Activated CD4-positive, alpha-beta T cell treated with anti-CD3 and anti-CD28 coated beads, Interleukin-2, amount 50 U/mL, for 24 hours (primary cell): Measurements from ENCODE around the gene DHX34.
"Not testable (repeated sequence)": the region's sequence is repeated elsewhere in the genome, so short reads cannot be mapped to it uniquely, and the experiment has no call there.

ENCODE experiments used
- DNase-seq, 2 donors: peaks; one replicate each; pipeline ENCODE4 v3.0.0-alpha.2; 2020; ENCODE audit warnings: low read depth in 1 of 2, low spot score in 1 of 2

DHX34 gene

GRCh38 chr19:47363758-47364531, 14.8 kb downstream of the DHX34 start:
- no peak for DNase-seq

- DNase-seq = not testable (repeated sequence)
Observed at GRCh38 chr19:47365455-47365854, 16.3 kb downstream of the DHX34 start.

GRCh38 chr19:47370045-47370611, 21.0 kb downstream of the DHX34 start:
- no peak for DNase-seq

GRCh38 chr19:47371261-47371660, 22.1 kb downstream of the DHX34 start:
- DNase-seq = no peak

GRCh38 chr19:47372603-47373002, 23.5 kb downstream of the DHX34 start:
- no peak for DNase-seq

GRCh38 chr19:47373246-47374240, 24.4 kb downstream of the DHX34 start:
- DNase-seq = no peak

GRCh38 chr19:47374876-47375693, 26.0 kb downstream of the DHX34 start:
- no peak for DNase-seq

GRCh38 chr19:47375694-47376588, 26.8 kb downstream of the DHX34 start:
- no peak for DNase-seq

GRCh38 chr19:47376589-47377144, 27.6 kb downstream of the DHX34 start:
- DNase-seq = no peak

- no peak for DNase-seq
Observed at GRCh38 chr19:47377208-47377701, 28.1 kb downstream of the DHX34 start.

GRCh38 chr19:47377801-47378200, 28.7 kb downstream of the DHX34 start:
- no peak for DNase-seq

GRCh38 chr19:47378246-47378645, 29.1 kb downstream of the DHX34 start:
- DNase-seq = no peak

- no peak for DNase-seq
Observed at GRCh38 chr19:47379381-47379938, 30.3 kb downstream of the DHX34 start.

GRCh38 chr19:47380559-47380958, 31.4 kb downstream of the DHX34 start:
- DNase-seq = no peak

- no peak for DNase-seq
Observed at GRCh38 chr19:47381121-47381520, 32.0 kb downstream of the DHX34 start.

GRCh38 chr19:47381653-47382279, 32.7 kb downstream of the DHX34 start:
- DNase-seq = no peak

GRCh38 chr19:47383890-47384289, 34.8 kb downstream of the DHX34 start:
- DNase-seq = not testable (repeated sequence)

- DNase-seq = not testable (repeated sequence)
Observed at GRCh38 chr19:47384533-47384932, 35.4 kb downstream of the DHX34 start.
